HL-60 (cell line): ENCODE results near the gene UVSSA.

ENCODE experiments used
- POLR2AphosphoS5 ChIP-seq: IDR thresholded peaks from 2 replicates; pipeline ENCODE4 v1.6.1; 2012; ENCODE audit warnings: low read depth
- TF ChIP-seq, protein P1 (sequence below): IDR thresholded peaks from 2 replicates; pipeline ENCODE4 v1.6.1; 2012; ENCODE audit warnings: low read depth; ENCODE audit not compliant: insufficient replicate concordance
- TF ChIP-seq, protein P2 (sequence below): IDR thresholded peaks from one replicate; pipeline ENCODE4 v1.5.1; 2011; ENCODE audit warnings: low read length, control low read depth, inconsistent platforms; ENCODE audit not compliant: insufficient read depth

DNA sequence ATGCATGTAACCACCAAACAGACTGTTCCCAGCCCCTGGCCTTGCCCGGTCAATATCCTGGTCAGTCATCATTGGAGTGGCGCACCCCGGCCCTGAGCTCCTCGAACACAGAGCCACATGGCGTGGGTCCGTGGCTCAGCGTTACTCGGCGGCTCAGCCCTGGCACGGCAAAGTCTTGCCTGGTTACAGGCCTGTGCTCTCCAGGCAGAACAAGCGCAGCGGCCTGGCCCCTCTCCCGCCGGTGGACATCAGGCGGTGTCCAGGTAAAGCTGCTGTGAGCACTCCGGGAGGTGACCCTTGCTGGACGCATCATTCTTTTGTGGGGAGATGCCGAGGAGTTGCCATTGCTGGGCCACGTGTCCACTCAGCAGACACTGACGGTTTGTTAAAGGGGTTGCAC is 6.1 kb upstream of the UVSSA start:
- no peak for TF ChIP-seq POLR2AphosphoS5
- TF ChIP-seq, protein P1, sequence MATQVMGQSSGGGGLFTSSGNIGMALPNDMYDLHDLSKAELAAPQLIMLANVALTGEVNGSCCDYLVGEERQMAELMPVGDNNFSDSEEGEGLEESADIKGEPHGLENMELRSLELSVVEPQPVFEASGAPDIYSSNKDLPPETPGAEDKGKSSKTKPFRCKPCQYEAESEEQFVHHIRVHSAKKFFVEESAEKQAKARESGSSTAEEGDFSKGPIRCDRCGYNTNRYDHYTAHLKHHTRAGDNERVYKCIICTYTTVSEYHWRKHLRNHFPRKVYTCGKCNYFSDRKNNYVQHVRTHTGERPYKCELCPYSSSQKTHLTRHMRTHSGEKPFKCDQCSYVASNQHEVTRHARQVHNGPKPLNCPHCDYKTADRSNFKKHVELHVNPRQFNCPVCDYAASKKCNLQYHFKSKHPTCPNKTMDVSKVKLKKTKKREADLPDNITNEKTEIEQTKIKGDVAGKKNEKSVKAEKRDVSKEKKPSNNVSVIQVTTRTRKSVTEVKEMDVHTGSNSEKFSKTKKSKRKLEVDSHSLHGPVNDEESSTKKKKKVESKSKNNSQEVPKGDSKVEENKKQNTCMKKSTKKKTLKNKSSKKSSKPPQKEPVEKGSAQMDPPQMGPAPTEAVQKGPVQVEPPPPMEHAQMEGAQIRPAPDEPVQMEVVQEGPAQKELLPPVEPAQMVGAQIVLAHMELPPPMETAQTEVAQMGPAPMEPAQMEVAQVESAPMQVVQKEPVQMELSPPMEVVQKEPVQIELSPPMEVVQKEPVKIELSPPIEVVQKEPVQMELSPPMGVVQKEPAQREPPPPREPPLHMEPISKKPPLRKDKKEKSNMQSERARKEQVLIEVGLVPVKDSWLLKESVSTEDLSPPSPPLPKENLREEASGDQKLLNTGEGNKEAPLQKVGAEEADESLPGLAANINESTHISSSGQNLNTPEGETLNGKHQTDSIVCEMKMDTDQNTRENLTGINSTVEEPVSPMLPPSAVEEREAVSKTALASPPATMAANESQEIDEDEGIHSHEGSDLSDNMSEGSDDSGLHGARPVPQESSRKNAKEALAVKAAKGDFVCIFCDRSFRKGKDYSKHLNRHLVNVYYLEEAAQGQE: no peak
- TF ChIP-seq, protein P2, sequence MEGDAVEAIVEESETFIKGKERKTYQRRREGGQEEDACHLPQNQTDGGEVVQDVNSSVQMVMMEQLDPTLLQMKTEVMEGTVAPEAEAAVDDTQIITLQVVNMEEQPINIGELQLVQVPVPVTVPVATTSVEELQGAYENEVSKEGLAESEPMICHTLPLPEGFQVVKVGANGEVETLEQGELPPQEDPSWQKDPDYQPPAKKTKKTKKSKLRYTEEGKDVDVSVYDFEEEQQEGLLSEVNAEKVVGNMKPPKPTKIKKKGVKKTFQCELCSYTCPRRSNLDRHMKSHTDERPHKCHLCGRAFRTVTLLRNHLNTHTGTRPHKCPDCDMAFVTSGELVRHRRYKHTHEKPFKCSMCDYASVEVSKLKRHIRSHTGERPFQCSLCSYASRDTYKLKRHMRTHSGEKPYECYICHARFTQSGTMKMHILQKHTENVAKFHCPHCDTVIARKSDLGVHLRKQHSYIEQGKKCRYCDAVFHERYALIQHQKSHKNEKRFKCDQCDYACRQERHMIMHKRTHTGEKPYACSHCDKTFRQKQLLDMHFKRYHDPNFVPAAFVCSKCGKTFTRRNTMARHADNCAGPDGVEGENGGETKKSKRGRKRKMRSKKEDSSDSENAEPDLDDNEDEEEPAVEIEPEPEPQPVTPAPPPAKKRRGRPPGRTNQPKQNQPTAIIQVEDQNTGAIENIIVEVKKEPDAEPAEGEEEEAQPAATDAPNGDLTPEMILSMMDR: no peak
